Measurements from ENCODE around the gene AP3B1. TPM values are rescaled to one million over a fixed set of nuclear protein-coding genes. Genes with fewer than 3 reads are reported as not detected.

AP3B1 gene
- total RNA-seq, 1 donor from 2014 or later, result 23.2 TPM

- intact Hi-C loops (cut with DNase I), result no loop called here
- no peak for DNase-seq (ENCODE audit: low spot score)
Observed at GRCh38 chr5:77994943-77995342, 299.6 kb downstream of the AP3B1 start.

DNA sequence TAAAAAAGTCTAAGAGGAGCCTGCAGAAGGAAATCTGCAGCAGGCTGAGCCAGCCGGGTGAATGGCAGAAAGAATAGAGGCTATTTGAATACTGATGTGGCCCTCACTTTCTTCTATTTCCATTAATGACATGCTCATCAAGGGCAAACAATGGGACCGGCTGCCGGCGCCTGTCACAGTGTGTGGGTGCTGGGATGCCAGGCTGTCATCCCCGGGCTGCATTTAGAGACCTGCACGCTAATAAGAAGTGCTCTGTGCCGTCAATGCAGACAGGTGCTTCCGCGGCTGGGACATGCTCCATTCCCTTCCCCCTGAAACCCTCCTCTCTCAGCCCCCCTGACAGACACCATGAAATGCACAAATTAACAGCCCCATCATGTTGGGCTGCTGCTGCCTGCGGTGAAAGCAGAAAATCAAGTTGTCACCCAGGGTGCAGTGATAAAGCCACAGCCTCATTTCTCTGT is 300.6 kb downstream of the AP3B1 start:
- no peak for DNase-seq (ENCODE audit: low spot score)
- intact Hi-C loops (cut with DNase I), result no loop called here

DNA sequence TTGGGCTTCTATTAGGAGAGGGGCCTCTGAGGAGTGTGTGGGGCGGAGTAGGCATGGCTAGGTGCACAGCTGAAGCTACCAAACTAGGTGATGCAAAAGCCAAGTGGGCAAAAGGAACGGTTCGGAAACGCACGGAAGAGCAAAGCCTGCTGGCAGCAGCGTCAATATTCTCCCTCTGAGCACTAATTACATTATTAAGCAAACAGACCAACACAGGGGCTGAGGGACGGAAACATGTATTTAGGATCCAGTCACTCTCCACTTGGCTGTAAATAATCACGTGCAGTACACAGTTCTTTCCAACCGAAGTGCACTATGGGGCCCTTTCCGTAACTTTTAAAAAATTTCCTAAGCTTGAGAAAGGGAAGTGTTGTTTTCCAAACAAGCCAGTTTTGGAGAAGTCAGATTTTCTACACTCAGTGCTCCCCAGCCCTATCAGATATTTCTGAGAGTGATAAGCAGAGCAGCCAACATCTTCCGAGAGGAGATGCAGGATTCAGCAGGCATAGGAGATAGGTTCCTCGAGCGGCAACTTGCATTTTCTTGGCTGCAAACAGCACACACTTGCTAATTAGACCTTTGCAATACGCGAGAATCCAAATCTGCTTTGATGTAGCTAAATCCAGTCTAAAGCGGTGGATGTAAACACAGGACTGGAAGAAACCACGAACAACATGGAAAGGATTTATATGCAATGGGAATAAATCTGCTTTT is 301.2 kb downstream of the AP3B1 start:
- intact Hi-C loops (cut with DNase I), result no loop called here
- no peak for DNase-seq (ENCODE audit: low spot score)

DNA sequence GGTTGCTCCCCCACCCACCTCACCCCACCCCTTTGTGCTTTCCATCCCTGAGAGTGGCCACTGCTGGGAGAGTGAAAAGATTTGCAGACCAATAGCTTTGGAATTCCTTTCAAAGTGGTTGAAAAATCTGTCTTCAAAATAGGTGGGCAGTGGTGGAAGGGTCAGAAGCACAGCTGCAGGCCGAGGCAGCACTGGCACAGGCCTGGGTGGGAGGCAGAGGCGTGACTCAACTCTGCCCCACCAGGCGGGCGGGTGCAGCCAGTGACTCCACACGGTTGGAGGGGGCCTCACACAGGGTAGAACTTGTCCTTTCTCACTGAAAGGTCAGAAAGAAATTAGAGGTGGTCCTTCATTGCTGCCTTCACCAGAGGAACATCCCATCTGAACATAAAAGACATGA is 303.4 kb downstream of the AP3B1 start:
- intact Hi-C loops (cut with DNase I), result no loop called here
- DNase-seq (ENCODE audit: low spot score), result no peak

- intact Hi-C loops (cut with DNase I), result no loop called here
- no peak for DNase-seq (ENCODE audit: low spot score)
Observed at GRCh38 chr5:77990020-77990419, 304.5 kb downstream of the AP3B1 start.

DNA sequence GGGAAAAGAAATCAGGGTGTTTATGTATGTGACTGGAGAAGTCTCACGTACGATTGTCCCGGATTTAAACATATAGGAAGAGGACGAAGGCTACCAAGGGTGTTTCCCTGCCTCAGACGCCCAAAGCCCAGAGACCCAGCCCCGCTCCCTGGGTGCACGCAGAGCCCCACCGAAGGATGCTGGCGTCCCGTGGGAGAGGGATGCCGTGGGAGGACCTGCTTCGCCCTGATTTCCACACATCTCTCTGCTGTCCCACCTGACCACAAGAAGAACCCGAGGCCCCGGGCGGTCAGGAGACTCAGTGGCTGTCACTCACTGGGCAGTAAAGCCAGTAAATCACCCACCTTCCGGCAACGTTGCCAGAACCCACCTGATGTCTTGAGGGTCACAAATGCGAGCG is 306.5 kb downstream of the AP3B1 start:
- no peak for DNase-seq (ENCODE audit: low spot score)
- intact Hi-C loops (cut with DNase I), result no loop called here

DNA sequence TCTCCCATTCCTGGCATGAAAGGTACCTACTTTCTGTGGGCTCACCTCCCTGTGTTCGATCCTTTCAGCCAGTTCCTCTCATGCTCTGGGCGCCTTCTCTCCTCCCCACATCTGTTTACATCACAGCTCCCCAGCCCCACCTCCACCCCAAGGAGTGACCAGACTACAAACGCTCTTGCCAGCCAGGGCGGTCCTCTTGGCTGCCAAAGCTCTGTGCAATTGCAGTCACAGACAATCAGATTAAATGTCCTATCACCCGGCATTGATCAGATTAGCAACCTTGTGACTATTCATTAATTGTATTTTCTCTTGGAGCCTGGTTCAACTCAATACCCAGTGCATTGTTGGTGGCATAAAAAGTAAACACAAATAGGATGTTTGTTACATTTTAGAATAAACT is 307.2 kb downstream of the AP3B1 start:
- intact Hi-C loops (cut with DNase I), result no loop called here
- no peak for DNase-seq (ENCODE audit: low spot score)

GRCh38 chr5:77986261-77986660 is 308.2 kb downstream of the AP3B1 start:
- intact Hi-C loops (cut with DNase I), result no loop called here
- no peak for DNase-seq (ENCODE audit: low spot score)

DNA sequence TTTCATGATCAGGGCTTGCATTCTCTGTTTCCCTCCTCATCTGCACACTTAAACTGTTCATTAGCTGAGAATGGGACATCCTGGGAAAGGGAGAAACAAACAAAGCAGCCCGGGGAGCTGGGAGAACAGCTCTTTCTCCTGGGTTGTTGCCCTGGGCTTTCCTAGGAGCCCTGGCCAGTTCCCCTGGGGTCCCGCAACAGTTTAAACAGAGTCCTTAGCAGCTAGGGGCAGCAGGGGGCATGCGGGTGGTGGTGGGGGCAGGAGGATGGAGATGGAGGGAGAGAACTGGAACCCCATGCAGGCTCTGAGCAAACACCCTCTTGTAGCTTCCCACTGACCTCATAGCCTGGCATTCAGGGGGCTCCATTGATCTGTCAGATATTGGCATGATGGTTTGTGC is 309.3 kb downstream of the AP3B1 start:
- DNase-seq (ENCODE audit: low spot score), result no peak
- intact Hi-C loops (cut with DNase I), result no loop called here

DNA sequence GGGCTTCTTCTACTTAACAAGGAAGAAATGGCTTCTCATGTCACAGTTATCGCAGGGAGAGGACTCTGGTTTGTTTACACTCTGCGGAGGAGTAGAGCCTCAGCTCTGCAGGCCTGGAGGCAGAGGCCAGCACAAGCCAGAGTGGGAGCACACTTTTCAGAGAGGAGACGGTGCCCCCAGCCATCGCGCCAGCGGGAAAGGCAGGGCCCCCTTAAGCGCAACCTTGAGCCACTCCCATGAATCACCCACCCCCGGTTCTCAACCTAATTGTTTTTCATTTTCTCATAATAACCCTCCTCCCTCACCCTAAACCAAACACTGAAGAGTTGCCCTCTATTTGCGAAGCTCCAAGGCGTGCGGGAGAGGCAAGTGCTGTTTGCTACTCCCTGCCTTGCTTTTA is 309.9 kb downstream of the AP3B1 start:
- intact Hi-C loops (cut with DNase I), result no loop called here

GRCh38 chr5:77983482-77984199 is 310.9 kb downstream of the AP3B1 start:
- intact Hi-C loops (cut with DNase I), result no loop called here
- no peak for DNase-seq (ENCODE audit: low spot score)

More for the DNA sequence above, 309.9 kb downstream of the AP3B1 start:
- DNase-seq (ENCODE audit: low spot score), result no peak

- intact Hi-C loops (cut with DNase I), result no loop called here
- no peak for DNase-seq (ENCODE audit: low spot score)
Observed at GRCh38 chr5:77981820-77982219, 312.7 kb downstream of the AP3B1 start.

- intact Hi-C loops (cut with DNase I), result loop anchor here (10.0 kb wide), 1 partner anchor 330 kb away; no protein-coding TSS in a partner anchor
- no peak for DNase-seq (ENCODE audit: low spot score)
Observed at GRCh38 chr5:77974576-77974975, 319.9 kb downstream of the AP3B1 start.

DNA sequence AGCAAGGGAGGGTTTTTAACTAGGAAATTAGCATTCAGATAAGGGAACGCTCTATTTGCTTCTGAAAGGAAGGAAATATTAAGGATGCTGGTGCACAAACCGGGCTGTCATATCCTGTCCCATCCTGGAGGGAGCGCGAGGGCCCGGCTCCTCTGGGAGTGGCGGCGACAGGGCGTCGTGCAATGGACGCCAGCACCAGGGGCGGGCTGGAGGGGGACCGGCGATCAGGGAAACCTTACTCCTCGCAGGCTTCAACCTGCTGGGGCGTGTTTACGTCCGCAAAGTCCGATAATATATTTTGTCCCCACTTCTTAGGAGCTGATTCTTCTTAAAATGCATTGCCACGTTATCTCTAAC is 321.3 kb downstream of the AP3B1 start:
- no peak for DNase-seq (ENCODE audit: low spot score)
- intact Hi-C loops (cut with DNase I), result loop anchor here (10.0 kb wide), 1 partner anchor 328 kb away; no protein-coding TSS in a partner anchor

DNA sequence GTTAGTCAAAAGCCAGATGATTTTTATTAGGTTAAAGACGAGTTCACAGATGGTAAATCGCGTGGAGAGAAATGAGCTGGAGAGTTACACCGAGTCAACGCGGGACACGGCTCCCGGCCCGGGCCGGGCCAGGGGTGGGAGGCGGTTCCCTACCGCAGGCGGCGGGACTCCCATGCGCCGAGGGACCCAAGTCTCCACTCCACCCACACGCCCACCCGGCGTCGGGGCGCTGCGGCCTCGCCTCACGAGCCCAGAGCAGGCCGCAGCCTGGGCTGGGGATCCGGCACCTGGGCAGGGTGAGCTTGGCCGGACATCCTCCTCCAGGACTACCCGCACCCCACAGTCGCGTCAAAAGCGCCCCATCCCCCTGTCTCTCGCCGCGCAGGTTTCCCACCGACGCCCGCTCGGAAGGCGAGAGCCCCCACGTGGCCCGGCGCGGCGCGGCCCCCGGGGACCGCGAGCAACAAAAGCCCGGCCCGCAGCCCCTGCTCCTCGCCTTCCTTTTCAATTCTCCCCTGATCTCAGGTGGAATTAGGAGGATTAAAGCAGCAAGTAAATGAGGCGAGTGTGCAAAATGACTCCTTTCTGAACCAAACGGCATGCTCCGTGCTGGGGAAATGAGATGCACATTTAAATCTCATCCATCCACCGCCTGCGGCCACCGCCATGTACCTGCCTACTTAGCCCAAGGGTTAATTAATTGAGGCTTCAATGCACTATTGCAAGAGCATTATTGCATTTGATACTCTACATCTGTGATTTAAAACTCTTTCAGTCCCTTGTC is 321.8 kb downstream of the AP3B1 start:
- no peak for DNase-seq (ENCODE audit: low spot score)
- intact Hi-C loops (cut with DNase I), result loop anchor here (10.0 kb wide), 1 partner anchor 328 kb away; no protein-coding TSS in a partner anchor

DNA sequence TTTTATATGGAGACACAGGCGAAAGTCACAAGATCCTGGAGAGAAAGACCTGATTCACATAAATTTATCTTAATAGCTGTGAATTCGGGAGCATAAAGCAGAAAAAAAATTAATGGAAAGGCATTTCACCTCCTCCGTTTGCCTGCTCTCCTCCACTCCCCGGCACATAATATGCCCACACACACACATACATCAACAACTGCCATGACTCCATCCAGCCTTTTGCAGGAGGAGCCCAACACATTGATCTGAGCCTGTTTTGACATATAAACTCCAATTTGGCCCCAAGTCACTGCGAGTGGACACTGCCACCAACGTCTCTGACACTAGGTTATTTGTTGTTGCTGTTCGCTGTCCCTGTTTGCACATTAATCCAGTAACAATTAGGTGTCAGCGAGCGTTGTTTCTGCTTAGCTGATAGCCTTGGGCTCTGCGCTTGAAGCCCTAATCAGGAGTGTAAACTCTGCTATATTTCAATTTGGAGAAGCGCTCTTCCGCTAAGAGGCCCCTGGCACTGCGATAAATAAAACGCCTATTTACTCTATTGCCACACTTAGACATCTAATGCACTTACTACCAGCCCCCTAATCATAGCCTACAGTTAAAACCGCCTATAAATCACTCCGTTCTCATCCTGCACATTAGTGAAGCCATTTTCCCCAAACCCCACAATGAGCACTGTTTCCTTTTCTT is 322.6 kb downstream of the AP3B1 start:
- DNase-seq (ENCODE audit: low spot score), result no peak
- intact Hi-C loops (cut with DNase I), result loop anchor here (10.0 kb wide), 1 partner anchor 327 kb away; no protein-coding TSS in a partner anchor

GRCh38 chr5:77970891-77971290 is 323.6 kb downstream of the AP3B1 start:
- no peak for DNase-seq (ENCODE audit: low spot score)
- intact Hi-C loops (cut with DNase I), result loop anchor here (10.0 kb wide), 1 partner anchor 326 kb away; no protein-coding TSS in a partner anchor

DNA sequence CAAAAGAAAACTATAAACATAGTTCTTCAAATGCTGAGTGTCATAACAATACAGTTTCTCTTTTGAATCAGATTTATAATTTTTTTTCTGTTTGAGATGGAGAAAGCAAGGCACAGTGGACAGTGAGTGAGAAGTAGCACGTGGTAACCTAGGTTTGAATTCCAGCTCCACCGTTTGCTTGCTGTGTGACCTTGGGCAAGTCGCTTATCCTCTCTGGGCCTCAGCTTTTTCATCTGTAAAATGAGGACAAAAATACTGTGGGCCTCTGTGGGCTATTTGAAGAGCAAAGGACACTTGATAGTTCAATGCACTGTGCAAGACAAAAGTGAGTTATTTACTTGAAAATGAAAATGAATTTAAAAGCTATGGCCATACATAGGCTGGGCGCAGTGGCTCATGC is 330.7 kb downstream of the AP3B1 start:
- intact Hi-C loops (cut with DNase I), result no loop called here
- no peak for DNase-seq (ENCODE audit: low spot score)

GRCh38 chr5:77960863-77961396 is 333.6 kb downstream of the AP3B1 start:
- DNase-seq (ENCODE audit: low spot score), result no peak
- intact Hi-C loops (cut with DNase I), result no loop called here
